Activated CD4-positive, alpha-beta T cell treated with anti-CD3 and anti-CD28 coated beads, Interleukin-2, amount 10 ng/mL, durations not matched to agents 7 days and 5 days (primary cell): ENCODE data around the gene PNMA1. TPM values are rescaled to one million over a fixed set of nuclear protein-coding genes. Genes with fewer than 3 reads are reported as not detected.

Experiments
- CTCF ChIA-PET: fragments of 350-600 bp; sonication (Branson Sonifier 250); formaldehyde crosslinking; loops from one replicate; lab custom pipeline; 2021; ENCODE audit warnings: antibody characterized with exemption; lab: Charles Lee
- POLR2A ChIA-PET: fragments of 350-600 bp; sonication (Branson Sonifier 250); formaldehyde crosslinking; loops from one replicate; lab custom pipeline; 2021; ENCODE audit warnings: antibody characterized with exemption; lab: Charles Lee
- DNase-seq: peaks from one replicate; pipeline ENCODE4 v3.0.0-alpha.2; 2020
- H3K27ac Mint-ChIP-seq: one replicate; pipeline ENCODE4 v1.8.0; 2021; ENCODE audit warnings: mild to moderate bottlenecking, moderate library complexity, mixed read lengths
- H3K27me3 Mint-ChIP-seq: one replicate; pipeline ENCODE4 v1.8.0; 2021; ENCODE audit warnings: mixed read lengths
- H3K36me3 Mint-ChIP-seq: one replicate; pipeline ENCODE4 v1.8.0; 2021; ENCODE audit warnings: low read depth, mixed read lengths
- H3K4me1 Mint-ChIP-seq: one replicate; pipeline ENCODE4 v1.8.0; 2021; ENCODE audit warnings: mixed read lengths
- H3K4me3 Mint-ChIP-seq: one replicate; pipeline ENCODE4 v1.8.0; 2021; ENCODE audit warnings: mild to moderate bottlenecking, moderate library complexity, mixed read lengths
- H3K9me3 Mint-ChIP-seq: one replicate; pipeline ENCODE4 v1.8.0; 2021; ENCODE audit warnings: mixed read lengths
- total RNA-seq, 2 experiments: library from RNA; stranded (reverse); gene quantifications; one replicate each; pipeline ENCODE4 v1.2.3, GENCODE V29; 2021

Gene PNMA1
- total RNA-seq, 2 experiments from 2014 or later, result 23.3 to 25.9 TPM

DNA sequence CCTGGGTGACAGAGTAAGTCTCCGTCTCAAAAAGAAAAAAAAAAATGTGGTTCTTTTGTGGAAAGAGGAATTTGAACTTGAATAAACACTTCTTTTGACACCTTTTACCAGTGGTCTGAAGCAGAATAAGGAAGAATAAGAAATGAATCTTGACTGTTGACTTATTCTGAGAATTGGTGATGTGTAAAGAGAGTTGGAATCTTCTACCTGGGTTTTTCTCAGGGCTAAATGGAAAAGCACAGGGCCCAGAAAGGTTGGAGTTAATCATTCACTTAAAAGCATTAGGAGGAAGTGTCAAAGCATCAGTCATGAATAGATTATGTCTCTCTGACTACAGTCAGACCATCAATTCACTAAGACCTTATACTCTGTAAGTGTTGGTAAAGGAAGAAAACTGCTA lies 13.9 kb downstream of the PNMA1 start:
- Mint-ChIP-seq H3K9me3 (peaks cover 2% of the 10 kb centered on the region), H3K4me1 (peaks cover 25% of the 10 kb centered on the region), H3K4me3 (no peak overlapping the region), H3K27me3 (no peaks in the 10 kb centered on the region), H3K36me3 (peaks cover 2% of the 10 kb centered on the region), H3K27ac (no peak overlapping the region)
- ChIA-PET CTCF (no interaction called here), POLR2A (interaction anchor here (0.7 kb wide), 1 partner anchor 641 kb away, joined by 4 read pairs; no protein-coding TSS in a partner anchor)
- DNase-seq, result no peak

DNA sequence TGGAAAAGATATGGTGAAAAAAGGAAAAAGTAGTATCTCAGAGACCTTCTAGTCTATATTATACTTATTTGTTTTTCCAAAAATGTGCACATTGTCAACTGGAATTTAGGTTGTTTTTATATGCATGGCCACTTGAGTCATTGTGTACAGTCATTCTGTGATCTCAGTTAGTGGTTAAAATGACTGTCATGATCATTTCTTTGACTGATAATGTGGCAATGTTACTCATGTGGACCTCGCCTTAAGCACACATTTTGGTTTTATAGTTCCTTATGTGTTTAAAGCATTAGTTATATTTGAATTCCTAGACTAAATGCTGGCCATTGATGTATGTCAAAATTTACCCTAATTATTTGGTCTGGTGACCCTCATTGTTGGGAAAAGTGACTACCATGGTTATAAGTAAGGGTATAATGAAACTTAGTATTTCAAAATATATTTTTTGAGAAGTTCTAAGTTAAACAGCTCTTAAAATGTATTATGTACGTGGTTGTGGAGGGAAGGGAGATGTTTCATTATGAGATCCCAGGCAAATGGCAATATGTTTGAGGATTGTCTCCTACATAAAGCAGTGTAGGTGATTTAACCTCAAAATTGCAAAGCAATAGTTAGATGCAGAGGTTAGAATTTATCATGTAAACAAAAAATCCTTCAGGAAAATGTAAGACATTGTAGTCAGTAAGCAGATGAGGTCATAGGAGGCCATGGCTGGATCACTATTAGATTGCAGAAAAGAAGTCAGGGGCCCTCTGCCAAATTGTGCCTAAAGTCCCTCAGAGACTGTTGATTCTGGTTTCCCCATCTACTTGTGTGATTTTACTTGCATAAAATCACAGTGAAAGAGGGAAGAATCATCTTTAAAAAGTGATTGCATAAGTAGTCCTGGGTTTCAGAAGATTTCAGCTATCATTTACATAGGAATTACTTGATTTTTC lies 17.5 kb downstream of the PNMA1 start:
- no peak overlapping the region for H3K4me3 Mint-ChIP-seq
- DNase-seq, result no peak
- H3K27me3 Mint-ChIP-seq, result no peaks in the 10 kb centered on the region
- H3K36me3 Mint-ChIP-seq, result peaks cover 6% of the 10 kb centered on the region
- peaks cover 25% of the 10 kb centered on the region for H3K4me1 Mint-ChIP-seq
- H3K27ac Mint-ChIP-seq, result peak overlapping the region; percentile 3
- peaks cover 2% of the 10 kb centered on the region for H3K9me3 Mint-ChIP-seq
- POLR2A ChIA-PET, result no interaction called here
- CTCF ChIA-PET, result no interaction called here

DNA sequence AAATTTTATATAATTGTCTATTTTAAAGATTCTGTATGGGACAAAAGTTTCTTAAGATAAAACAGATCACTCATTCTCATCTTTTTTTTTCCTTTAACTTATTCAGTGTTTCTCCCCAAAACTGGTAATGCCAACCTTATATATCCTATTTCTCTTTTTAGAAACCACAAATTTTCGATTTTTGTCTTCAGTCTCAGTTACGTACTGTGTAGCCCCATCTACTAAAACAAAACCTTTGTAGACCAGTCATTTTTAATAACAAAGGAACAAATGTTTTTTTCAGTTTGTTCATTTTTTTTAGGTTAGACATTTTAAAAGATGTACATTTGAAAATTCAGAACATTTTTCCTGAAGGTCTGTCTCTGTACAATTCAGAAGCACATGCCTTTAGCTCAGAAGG lies 18.2 kb downstream of the PNMA1 start:
- no peak overlapping the region for H3K4me3 Mint-ChIP-seq

DNA sequence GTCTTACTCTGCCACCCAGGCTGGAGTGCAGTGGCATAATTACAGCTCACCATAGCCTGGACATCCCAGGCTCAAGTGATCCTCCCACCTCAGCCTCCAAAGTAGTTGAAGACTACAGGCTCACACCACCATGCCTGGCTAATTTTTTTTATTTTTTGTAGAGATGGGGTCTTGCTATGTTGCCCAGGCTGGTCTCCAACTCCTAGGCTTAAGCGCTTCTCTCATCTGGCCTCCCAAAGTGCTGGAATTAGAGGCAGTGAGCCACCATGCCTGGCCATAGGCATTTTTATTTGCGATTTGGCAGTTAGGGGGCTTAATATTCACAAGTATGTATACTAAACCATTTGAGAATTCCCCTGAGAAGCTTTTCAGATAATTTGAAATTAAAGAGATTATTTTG lies 19.1 kb downstream of the PNMA1 start:
- DNase-seq, result no peak
- Mint-ChIP-seq H3K9me3 (peaks cover 2% of the 10 kb centered on the region), H3K36me3 (peaks cover 6% of the 10 kb centered on the region), H3K27me3 (no peaks in the 10 kb centered on the region), H3K4me3 (no peak overlapping the region), H3K4me1 (peaks cover 17% of the 10 kb centered on the region), H3K27ac (no peak overlapping the region)
- POLR2A ChIA-PET, result no interaction called here
- CTCF ChIA-PET, result no interaction called here

More for the DNA sequence above, 18.2 kb downstream of the PNMA1 start:
- Mint-ChIP-seq H3K27me3 (no peaks in the 10 kb centered on the region), H3K9me3 (peaks cover 2% of the 10 kb centered on the region), H3K4me1 (peaks cover 25% of the 10 kb centered on the region), H3K36me3 (peaks cover 6% of the 10 kb centered on the region), H3K27ac (peak overlapping the region; percentile 3)
- DNase-seq, result no peak
- POLR2A ChIA-PET, result no interaction called here
- CTCF ChIA-PET, result no interaction called here

DNA sequence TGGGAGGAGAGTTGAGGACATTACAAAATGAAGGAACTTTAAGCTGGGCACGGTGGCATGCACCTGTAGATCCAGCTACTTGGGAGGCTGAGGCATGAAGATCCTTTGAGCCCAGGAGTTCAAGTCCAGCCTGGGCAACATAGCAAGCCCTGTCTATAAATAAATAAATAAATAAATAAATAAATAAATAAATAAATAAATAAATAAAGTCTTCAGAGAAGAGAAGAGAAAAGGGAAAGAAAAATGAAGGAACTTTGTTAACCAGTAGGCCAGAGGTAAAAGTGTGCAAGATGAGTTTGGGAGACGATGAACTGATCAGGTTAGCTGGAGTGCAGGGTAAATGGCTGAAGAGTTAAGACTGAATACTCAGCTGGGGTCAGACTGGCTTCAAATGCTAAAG lies 20.1 kb downstream of the PNMA1 start:
- ChIA-PET CTCF (interaction anchor here (0.7 kb wide), 1 partner anchor 13 kb away, joined by 3 read pairs; no protein-coding TSS in a partner anchor), POLR2A (no interaction called here)
- Mint-ChIP-seq H3K36me3 (peaks cover 6% of the 10 kb centered on the region), H3K27ac (no peak overlapping the region), H3K9me3 (peaks cover 2% of the 10 kb centered on the region), H3K27me3 (no peaks in the 10 kb centered on the region), H3K4me1 (peaks cover 17% of the 10 kb centered on the region), H3K4me3 (no peak overlapping the region)
- no peak for DNase-seq

DNA sequence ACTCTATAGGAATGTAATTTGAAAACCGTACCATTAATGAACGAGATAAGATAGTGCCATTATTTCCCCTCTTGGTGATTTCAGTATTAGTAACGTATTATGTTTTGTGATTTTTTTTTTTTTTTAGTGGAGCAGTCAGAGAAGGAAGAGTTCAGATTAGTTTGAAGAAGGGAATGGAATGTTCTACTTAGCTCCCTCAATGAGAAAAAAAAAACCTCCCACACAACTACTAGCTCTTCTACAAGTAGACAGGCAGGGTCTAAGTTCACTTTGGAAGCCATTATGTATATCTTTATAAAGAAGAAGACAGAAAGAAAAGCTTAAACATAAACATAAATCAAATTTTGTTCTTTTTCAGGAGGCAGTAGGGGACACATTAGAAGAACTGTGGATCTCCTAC lies 27.3 kb downstream of the PNMA1 start:
- CTCF ChIA-PET, result interaction anchor here (0.6 to 1.2 kb wide), 3 partner anchors 13 to 340 kb away, joined by 3 to 4 read pairs (median 4); no protein-coding TSS in a partner anchor
- Mint-ChIP-seq H3K4me3 (no peak overlapping the region), H3K27ac (no peak overlapping the region), H3K27me3 (no peaks in the 10 kb centered on the region), H3K36me3 (peaks cover 1% of the 10 kb centered on the region), H3K9me3 (no peaks in the 10 kb centered on the region), H3K4me1 (no peaks in the 10 kb centered on the region)
- POLR2A ChIA-PET, result no interaction called here
- DNase-seq, result no peak

DNA sequence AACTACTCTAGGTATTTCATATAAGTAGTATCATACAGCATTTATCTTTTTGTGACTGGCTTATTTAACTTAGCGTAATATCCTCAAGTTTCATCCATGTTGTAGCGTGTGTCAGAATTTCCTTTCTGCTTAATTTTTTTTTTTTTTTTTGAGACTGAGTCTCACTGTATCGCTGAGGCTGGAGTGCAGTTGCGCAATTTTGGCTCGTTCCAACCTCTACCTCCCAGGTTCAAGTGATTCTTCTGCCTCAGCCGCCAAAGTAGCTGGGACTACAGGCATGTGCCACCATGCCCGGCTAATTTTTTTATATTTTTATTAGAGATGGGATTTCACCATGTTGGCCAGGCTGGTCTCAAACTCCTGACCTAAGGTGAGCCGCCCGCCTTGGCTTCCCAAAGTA lies 28.9 kb downstream of the PNMA1 start:
- Mint-ChIP-seq H3K27me3 (no peaks in the 10 kb centered on the region), H3K4me3 (no peak overlapping the region), H3K4me1 (no peaks in the 10 kb centered on the region), H3K9me3 (no peaks in the 10 kb centered on the region), H3K36me3 (peaks cover 1% of the 10 kb centered on the region), H3K27ac (no peak overlapping the region)
- POLR2A ChIA-PET, result no interaction called here
- no peak for DNase-seq
- CTCF ChIA-PET, result no interaction called here

DNA sequence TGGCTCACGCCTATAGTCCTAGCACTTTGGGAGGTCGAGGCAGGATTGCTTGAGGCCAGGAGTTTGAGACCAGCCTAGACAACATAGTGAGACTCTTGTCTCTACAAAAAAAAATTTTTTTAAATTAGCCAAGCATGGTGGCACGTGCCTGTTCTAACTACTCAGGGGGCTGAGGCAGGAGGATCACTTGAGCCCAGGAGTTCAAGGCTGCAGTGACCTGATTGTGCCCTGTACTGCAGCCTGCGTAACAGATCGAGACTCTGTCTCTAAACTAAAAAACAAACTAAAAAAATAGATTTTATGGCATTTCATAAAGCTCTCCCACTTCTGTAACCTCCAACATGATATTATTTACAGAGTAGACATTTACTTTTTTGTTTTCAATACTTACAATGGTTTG lies 29.6 kb downstream of the PNMA1 start:
- no peak for DNase-seq
- Mint-ChIP-seq H3K27ac (no peak overlapping the region), H3K9me3 (no peaks in the 10 kb centered on the region), H3K4me1 (no peaks in the 10 kb centered on the region), H3K36me3 (peaks cover 1% of the 10 kb centered on the region), H3K4me3 (no peak overlapping the region), H3K27me3 (no peaks in the 10 kb centered on the region)
- ChIA-PET POLR2A (no interaction called here), CTCF (no interaction called here)

DNA sequence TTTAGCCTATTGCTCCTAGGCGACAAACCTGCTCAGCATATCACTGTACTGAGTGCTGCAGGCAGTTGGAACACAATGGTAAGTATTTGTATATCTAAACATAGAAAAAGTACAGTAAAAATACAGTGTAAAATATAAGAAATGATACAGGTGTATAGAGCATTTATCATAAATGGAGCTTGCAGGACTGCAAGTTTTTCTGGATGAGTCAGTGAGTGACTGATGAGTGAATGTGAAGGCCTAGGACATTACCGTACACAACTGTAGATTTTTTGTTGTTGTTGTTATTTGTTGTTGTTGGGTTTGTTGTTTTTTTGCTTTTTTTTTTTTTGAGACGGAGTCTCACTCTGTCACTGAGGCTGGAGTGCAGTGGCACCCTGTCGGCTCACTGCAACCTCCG lies 33.4 kb downstream of the PNMA1 start:
- H3K27ac Mint-ChIP-seq, result no peak overlapping the region
- ChIA-PET POLR2A (no interaction called here), CTCF (interaction anchor here (0.6 to 1.3 kb wide), 2 partner anchors 13 to 17 kb away, joined by 3 read pairs; no protein-coding TSS in a partner anchor)
- H3K4me3 Mint-ChIP-seq, result no peak overlapping the region
- no peaks in the 10 kb centered on the region for H3K4me1 Mint-ChIP-seq
- H3K36me3 Mint-ChIP-seq, result peaks cover 1% of the 10 kb centered on the region
- no peaks in the 10 kb centered on the region for H3K27me3 Mint-ChIP-seq
- no peak for DNase-seq
- H3K9me3 Mint-ChIP-seq, result no peaks in the 10 kb centered on the region

DNA sequence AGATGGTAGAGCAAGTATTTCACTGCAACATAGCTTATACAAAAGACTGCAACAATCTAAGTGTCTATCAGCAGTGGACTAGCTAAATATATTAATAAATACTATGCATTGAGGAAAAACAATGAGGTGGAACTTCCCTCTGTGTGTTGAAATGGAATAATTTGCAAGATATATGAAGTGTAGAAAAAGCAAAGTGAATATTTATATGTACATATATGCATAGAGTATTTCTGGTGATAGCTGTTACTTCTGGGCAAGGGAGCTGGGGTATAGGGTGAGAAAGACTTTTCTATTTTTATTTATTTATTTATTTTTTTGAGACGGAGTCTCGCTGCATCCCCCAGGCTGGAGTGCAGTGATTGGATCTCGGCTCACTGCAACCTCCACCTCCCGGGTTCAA lies 35.5 kb downstream of the PNMA1 start:
- POLR2A ChIA-PET, result no interaction called here
- Mint-ChIP-seq H3K9me3 (no peaks in the 10 kb centered on the region), H3K27me3 (no peaks in the 10 kb centered on the region), H3K4me1 (no peaks in the 10 kb centered on the region), H3K36me3 (no peaks in the 10 kb centered on the region), H3K4me3 (no peak overlapping the region), H3K27ac (no peak overlapping the region)
- no peak for DNase-seq
- CTCF ChIA-PET, result no interaction called here

DNA sequence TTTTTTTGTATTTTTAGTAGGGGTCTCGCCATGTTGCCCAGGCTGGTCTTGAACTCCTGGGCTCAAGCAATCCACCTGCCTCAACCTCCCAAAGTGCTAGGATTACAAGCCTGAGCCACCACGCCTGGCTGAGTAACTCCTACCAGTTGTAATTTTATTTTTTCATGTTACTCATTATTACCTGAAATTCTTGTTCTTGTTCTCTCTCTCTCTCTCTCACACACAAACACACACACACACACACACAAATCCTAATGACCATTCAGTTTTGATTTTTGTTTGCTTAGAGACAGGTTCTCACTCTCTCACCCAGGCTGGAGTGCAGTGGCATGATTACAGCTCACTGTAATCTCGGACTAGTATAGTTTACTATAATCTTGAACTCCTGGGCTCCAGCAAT lies 39.2 kb downstream of the PNMA1 start:
- no peaks in the 10 kb centered on the region for H3K9me3 Mint-ChIP-seq
- no peaks in the 10 kb centered on the region for H3K27me3 Mint-ChIP-seq
- ChIA-PET POLR2A (interaction anchor here (0.6 kb wide), 1 partner anchor 123 kb away, joined by 4 read pairs; no protein-coding TSS in a partner anchor), CTCF (no interaction called here)
- no peak for DNase-seq
- no peaks in the 10 kb centered on the region for H3K4me1 Mint-ChIP-seq
- H3K36me3 Mint-ChIP-seq, result no peaks in the 10 kb centered on the region
- no peak overlapping the region for H3K27ac Mint-ChIP-seq
- no peak overlapping the region for H3K4me3 Mint-ChIP-seq

DNA sequence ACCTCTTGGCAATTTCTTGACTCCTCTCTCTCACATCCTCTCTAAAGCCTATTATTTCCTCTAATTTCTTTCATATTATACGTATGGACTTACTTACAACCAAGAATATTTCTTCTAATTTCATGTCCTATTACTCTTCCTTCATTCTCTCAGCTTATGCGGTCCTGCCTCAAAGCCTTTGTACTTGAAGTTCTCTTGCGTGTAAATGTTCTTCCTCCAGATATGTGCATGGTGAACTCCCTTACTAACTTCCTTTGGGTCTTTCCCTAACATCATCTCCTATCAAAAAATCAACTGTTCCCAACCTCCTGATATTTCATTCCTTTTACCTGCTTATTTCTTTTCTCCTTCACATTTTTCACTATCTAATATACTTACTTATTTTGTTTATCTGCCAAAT lies 46.3 kb downstream of the PNMA1 start:
- ChIA-PET POLR2A (no interaction called here), CTCF (no interaction called here)
- H3K4me1 Mint-ChIP-seq, result no peaks in the 10 kb centered on the region
- no peaks in the 10 kb centered on the region for H3K36me3 Mint-ChIP-seq
- H3K9me3 Mint-ChIP-seq, result no peaks in the 10 kb centered on the region
- no peak overlapping the region for H3K27ac Mint-ChIP-seq
- H3K4me3 Mint-ChIP-seq, result no peak overlapping the region
- no peak for DNase-seq
- no peaks in the 10 kb centered on the region for H3K27me3 Mint-ChIP-seq

DNA sequence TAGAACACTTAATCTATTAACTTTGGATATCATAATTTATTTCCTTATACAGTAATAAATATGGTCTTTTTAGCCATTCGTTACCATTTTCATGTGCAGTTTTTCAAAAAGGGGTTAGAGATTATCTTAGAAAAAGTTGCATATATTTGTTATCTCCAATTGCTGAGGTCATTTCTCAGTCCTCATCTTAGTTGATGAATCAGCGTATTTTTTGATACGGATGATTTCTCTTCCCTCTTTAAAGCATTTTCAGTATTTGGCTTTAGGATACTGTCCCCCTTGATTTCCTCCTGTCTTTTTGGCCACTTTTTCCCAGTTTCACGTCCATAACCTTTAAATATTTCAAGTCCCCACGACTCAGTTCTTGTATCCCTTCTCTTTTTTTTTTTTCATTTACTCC lies 47.6 kb downstream of the PNMA1 start:
- ChIA-PET CTCF (no interaction called here), POLR2A (no interaction called here)
- DNase-seq, result no peak
- Mint-ChIP-seq H3K9me3 (no peaks in the 10 kb centered on the region), H3K36me3 (no peaks in the 10 kb centered on the region), H3K4me1 (no peaks in the 10 kb centered on the region), H3K4me3 (no peak overlapping the region), H3K27me3 (no peaks in the 10 kb centered on the region), H3K27ac (no peak overlapping the region)
